LNCaP clone FGC (cell line): ENCODE measurements around the gene STAU1.

Experiments
- DNase-seq: peaks from one replicate; pipeline ENCODE4 v3.0.0-alpha.2; 2011; ENCODE audit warnings: low read depth
- H3K4me3 ChIP-seq: 2 replicates; pipeline ENCODE4 v1.5.1; 2011; ENCODE audit warnings: mild to moderate bottlenecking, low read depth, low read length, control low read depth
- TF ChIP-seq, protein P1 (sequence below): IDR thresholded peaks from 2 replicates; pipeline ENCODE4 v1.5.1; 2012; ENCODE audit warnings: mild to moderate bottlenecking; ENCODE audit not compliant: control insufficient read depth, insufficient read depth; ENCODE audit errors: extremely low read depth

STAU1 gene

DNA sequence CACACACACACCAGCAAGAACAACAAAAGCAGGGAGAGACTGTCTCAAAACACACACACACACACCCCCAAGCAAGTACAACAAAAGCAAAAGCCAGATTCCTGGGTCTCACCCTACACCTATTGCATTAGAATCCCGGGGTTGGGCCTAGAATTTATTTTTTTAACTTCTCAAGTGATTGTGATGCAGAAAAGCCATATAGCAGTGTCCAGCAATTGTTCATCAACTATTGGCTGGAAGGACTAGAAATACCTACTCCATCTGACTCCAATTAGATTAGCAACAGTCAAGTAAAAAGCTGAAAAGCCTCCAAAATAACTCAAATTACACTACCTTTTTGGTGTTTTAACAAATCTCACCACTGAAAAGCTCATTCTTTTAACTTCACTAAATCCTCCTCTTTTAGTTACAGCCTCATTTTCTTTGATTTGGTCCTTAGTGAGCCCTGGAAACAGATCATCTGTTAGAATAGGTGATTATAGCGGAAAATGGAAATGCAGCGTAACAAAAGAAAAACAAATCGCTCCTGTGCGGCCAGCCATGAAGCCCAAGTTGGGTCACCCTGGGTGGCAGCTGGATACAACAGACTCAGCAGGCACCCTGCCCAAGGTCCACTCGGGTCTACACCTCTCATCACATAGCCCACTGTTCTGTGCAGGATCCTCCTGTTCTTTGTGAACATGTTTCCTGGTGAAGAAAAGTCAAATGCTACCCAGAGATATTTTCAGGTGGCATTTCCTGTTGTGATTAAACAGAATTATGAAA, 38.7 kb downstream of the STAU1 start:
- no peak overlapping the region for H3K4me3 ChIP-seq
- TF ChIP-seq, protein P1, sequence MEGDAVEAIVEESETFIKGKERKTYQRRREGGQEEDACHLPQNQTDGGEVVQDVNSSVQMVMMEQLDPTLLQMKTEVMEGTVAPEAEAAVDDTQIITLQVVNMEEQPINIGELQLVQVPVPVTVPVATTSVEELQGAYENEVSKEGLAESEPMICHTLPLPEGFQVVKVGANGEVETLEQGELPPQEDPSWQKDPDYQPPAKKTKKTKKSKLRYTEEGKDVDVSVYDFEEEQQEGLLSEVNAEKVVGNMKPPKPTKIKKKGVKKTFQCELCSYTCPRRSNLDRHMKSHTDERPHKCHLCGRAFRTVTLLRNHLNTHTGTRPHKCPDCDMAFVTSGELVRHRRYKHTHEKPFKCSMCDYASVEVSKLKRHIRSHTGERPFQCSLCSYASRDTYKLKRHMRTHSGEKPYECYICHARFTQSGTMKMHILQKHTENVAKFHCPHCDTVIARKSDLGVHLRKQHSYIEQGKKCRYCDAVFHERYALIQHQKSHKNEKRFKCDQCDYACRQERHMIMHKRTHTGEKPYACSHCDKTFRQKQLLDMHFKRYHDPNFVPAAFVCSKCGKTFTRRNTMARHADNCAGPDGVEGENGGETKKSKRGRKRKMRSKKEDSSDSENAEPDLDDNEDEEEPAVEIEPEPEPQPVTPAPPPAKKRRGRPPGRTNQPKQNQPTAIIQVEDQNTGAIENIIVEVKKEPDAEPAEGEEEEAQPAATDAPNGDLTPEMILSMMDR, result no peak
- DNase-seq, result no peak

DNA sequence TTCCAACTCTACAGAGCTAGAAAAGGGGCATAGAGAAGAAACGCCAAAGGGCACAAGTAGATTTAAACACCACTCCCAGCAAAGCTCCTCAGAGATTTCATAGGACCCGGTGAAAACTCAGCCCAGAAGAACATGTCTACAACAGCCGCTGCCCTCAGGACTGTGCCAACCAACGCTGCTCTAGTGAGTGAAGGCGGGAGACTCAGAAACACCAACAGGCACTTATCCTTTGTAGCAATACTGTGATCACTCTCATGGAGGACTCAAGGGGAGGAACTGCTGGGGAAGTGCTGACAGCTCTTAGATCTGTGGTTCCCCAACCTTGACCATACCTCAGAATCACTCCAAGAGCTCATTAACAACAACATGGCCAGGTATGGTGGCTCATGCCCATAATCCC, 39.5 kb downstream of the STAU1 start:
- no peak overlapping the region for H3K4me3 ChIP-seq
- DNase-seq, result no peak
- TF ChIP-seq, protein P1, result no peak

DNA sequence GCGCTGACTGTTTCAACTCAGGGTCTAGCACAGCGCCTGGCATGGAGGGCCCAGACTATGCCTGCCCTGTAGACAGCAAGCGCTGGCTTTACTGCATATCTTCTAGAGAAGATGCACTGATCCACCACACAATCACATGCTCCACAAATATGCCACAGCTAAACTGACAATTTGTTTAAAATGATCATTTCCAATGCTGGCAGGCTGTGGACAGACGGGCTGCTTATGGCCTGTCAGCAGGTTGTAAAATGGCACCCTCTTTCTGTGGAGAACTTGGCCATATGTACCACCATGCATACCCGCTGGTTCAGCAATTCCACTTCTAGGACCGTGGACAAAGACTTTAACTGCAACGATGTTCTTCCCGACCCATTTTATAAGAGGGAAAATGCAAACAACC, 40.8 kb downstream of the STAU1 start:
- H3K4me3 ChIP-seq, result no peak overlapping the region
- no peak for DNase-seq
- TF ChIP-seq, protein P1, result no peak

DNA sequence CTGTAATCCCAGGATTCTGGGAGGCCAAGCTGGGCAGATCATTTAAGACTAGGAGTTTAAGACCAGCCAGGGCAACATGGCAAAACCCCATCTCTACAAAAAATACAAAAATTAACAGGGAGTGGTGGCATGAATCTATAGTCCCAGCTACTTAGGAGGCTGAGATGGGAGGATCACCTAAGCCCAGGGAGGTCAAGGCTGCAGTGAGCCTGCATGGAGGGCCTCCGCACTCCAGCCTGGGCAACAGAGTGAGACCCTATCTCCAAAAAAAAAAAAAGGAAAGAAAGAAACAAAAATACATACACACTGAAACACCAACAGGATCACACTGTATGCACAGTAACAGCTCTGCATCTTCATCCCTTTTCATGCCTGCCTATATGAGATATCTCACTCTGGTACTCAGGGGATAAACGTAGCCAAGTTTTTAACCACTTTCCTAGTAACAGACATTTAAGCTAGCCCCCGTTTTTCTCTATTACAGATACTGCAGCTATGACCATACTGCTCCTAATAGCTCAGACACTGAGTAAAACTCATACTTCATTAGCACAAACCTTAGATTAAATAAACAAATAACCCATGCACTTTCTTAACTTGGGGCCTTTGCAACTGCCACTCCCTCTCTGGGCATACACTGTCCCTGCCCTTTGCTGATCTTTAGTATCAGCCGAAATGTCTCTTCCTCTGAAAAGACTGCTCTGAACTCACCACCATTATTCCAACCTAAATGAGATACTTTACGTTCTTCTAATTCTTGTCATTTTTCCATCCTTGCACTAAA, 41.5 kb downstream of the STAU1 start:
- TF ChIP-seq, protein P1, result no peak
- H3K4me3 ChIP-seq, result no peak overlapping the region
- no peak for DNase-seq

DNA sequence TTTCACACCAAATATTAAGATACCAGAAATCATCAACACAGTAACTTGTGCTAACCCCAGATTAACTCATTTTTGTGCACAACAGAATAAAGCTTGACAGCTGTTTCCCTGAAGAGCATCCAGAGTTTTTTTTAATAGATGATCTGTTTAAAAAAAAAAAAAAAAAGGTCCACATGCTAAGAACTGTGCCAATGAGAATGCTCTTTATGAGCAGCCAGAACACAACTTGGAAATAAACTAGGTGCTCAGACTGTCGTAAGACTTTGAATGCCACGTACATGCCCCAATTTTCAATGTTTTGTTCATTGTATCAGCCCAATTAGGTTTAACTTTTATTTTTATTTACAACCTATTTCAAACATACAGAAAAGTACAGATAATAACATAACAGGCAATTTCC, 47.3 kb downstream of the STAU1 start:
- TF ChIP-seq, protein P1, result no peak
- DNase-seq, result peak; percentile 30
- H3K4me3 ChIP-seq, result peak overlapping the region; percentile 36; the same call in 1 of the 2 replicates

DNA sequence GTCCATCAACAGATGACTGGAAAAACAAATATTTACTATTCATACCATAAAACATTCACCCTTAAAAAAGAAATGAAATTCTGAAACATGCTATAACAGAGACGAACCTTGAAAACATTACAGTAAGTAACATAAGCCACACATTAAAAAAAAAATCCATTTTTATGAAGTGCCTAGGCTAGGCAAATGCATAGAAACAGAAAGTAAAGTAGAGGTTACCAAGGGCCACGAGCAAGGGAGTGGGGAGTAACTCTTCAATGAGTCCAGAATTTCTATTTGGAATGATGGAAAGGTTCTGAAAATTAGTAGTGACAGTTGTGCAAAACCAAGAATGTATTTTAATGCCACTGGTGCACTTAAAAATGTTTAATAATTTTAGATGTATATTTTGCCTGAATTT, 47.7 kb downstream of the STAU1 start:
- TF ChIP-seq, protein P1, result no peak
- H3K4me3 ChIP-seq, result peak overlapping the region; percentile 36
- DNase-seq, result no peak

DNA sequence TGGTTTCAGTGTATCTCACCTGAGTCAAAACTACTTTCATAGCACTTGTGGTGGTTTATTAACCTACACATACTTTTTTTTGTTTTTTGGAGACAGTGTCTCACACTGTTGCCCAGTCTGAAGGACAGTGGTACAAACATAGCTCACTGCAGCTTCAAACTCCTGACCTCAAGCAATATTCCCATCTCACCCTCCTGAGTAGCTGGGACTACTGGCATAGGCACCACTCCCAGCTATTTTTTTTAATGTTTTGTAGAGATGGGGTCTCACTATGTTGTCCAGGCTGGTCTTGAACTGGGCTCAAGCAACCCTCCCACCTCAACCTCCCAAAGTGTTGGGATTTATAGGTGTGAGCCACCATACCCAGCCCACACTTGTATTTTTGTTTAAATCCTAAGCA, 49.7 kb downstream of the STAU1 start:
- DNase-seq, result no peak
- no peak overlapping the region for H3K4me3 ChIP-seq
- TF ChIP-seq, protein P1, result no peak
